LNCaP clone FGC (cell line): ENCODE data around the gene COQ8B.

Experiments
- DNase-seq: peaks from one replicate; pipeline ENCODE4 v3.0.0-alpha.2; 2011; ENCODE audit warnings: low read depth
- H3K4me3 ChIP-seq: 2 replicates; pipeline ENCODE4 v1.5.1; 2011; ENCODE audit warnings: mild to moderate bottlenecking, low read depth, low read length, control low read depth
- TF ChIP-seq, protein P1 (sequence below): IDR thresholded peaks from 2 replicates; pipeline ENCODE4 v1.5.1; 2012; ENCODE audit warnings: mild to moderate bottlenecking; ENCODE audit not compliant: control insufficient read depth, insufficient read depth; ENCODE audit errors: extremely low read depth

Gene COQ8B

DNA sequence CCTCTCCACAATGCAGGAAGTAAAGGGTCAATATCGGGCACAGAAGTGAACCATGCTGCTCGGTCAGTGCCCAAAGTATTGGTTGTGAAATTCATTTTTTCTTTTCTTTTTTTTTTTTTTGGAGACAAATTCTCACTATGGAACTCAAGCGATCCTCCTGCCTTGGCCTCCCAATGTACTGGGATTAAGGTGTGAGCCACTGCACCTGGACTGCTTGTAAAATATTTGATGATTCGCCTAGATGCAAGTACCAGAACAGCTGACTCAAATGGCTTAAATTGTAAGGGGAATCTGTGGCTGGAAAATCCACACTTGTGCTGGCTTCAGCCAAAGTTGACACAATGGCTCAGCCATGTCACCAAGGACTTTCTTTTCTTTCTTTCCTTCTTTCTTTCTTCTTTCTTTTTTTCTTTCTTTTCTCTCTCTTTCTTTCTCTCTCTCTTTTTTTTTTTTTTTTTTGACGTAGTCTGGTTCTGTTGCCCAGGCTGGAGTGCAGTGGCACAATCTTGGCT is 69.9 kb downstream of the COQ8B start:
- H3K4me3 ChIP-seq = no peak overlapping the region
- TF ChIP-seq, protein P1, sequence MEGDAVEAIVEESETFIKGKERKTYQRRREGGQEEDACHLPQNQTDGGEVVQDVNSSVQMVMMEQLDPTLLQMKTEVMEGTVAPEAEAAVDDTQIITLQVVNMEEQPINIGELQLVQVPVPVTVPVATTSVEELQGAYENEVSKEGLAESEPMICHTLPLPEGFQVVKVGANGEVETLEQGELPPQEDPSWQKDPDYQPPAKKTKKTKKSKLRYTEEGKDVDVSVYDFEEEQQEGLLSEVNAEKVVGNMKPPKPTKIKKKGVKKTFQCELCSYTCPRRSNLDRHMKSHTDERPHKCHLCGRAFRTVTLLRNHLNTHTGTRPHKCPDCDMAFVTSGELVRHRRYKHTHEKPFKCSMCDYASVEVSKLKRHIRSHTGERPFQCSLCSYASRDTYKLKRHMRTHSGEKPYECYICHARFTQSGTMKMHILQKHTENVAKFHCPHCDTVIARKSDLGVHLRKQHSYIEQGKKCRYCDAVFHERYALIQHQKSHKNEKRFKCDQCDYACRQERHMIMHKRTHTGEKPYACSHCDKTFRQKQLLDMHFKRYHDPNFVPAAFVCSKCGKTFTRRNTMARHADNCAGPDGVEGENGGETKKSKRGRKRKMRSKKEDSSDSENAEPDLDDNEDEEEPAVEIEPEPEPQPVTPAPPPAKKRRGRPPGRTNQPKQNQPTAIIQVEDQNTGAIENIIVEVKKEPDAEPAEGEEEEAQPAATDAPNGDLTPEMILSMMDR = no peak

DNA sequence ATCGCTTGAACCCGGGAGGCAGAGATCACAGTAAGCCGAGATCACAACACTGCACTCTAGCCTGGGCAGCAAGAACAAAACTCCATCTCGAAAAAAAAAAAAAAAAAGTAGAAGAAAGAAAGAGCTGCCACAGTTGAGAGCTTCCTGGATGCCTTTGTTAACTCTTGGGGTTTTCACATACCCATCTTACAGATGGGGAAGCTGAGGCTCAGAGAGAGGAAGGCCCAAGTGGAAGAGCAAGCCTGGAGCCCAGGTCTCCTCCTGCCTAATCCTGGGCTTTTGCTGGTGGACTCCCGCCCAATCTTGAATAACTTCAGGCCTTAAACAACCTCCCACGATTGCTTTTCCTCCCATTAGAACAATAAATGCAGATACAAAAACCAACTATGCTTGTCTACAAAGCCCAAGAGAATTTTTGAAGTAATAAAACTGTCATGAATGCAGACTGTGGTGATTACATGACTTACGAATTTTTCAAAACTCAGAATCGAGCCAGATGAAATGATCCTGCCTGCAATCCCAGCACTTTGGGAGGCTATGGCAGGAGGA is 73.9 kb downstream of the COQ8B start:
- TF ChIP-seq, protein P1 = no peak
- no peak overlapping the region for H3K4me3 ChIP-seq
- no peak for DNase-seq

More for the DNA sequence above, 69.9 kb downstream of the COQ8B start:
- no peak for DNase-seq

DNA sequence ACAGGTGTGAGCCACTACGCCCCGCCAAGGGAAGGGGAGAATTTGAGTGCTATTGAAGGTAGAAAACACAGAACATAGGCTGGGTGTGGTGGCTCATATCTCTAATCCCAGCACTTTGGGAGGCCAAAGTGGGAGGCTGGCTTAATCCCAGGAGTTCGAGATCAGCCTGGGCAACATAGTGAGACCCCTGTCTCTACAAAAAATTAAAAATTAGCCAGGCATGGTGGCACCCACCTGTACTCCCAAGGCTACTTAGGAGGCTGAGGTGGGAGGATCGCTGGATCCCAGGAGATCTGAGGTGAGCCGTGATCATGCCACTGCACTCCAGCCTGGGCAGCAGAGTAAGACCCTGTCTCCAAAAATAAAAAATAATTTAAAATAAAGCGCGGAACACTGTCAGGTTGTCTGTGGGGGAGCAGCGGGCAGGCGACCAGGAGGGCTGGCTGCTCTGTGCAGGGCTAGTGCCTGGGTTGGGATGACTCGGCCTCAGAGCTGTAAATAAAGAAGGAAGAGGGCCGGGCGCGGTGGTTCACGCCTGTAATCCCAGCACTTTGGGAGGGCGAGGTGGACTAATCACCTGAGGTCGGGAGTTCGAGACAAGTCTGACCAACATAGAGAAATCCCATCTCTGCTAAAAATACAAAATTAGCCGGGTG is 74.5 kb downstream of the COQ8B start:
- TF ChIP-seq, protein P1 = no peak
- no peak for DNase-seq
- H3K4me3 ChIP-seq = no peak overlapping the region
